ENCODE measurements around the gene FCHSD2.

The FCHSD2 gene

GRCh38 chr11:72890881-72891280 is 251.2 kb downstream of the FCHSD2 start (continued):
- TF ChIP-seq ZSCAN30 (tag by site-specific recombination; IDR thresholded peaks at IDR 0.05): no peak
- TF ChIP-seq ZNF621 (tag by site-specific recombination; IDR thresholded peaks at IDR 0.05): no peak
- TF ChIP-seq ZNF274 (IDR thresholded peaks at IDR 0.05; ENCODE audit: low read length): no peak
- no peak for TF ChIP-seq ZNF274 (tag by site-specific recombination; IDR thresholded peaks at IDR 0.05; ENCODE audit: borderline replicate concordance)

- ChIA-PET POLR2A (no interaction called here), CTCF (no interaction called here)
- Histone ChIP-seq H3K4me3 (ENCODE audit: low read depth, low read length) (no peak overlapping the region), H3K4me1 (ENCODE audit: control insufficient read depth, insufficient read depth, low read length) (no peaks in the 10 kb centered on the region), H3K27ac (ENCODE audit: extremely low read depth, low read depth, low read length) (no peak overlapping the region), H3K36me3 (ENCODE audit: control insufficient read depth in 2 of 2, insufficient read depth in 1 of 2, low read length in 2 of 2) (peaks cover 0 to 36% of the 10 kb centered on the region in 2 experiments; a peak in 1 of 3 replicates), H3K9me3 (ENCODE audit: control insufficient read depth, insufficient read depth, low read depth, low read length) (no peaks in the 10 kb centered on the region)
- TF ChIP-seq ZNF132 (tag by site-specific recombination; IDR thresholded peaks at IDR 0.05; ENCODE audit: borderline replicate concordance) (no peak), REST (tag by site-specific recombination; IDR thresholded peaks at IDR 0.05) (no peak), ZBTB8A (tag by site-specific recombination; IDR thresholded peaks at IDR 0.05) (no peak), ZNF18 (tag by site-specific recombination; IDR thresholded peaks at IDR 0.05) (no peak), ZNF324 (tag by site-specific recombination; IDR thresholded peaks at IDR 0.05) (no peak), SCRT2 (tag by site-specific recombination; IDR thresholded peaks at IDR 0.05) (no peak), ZBTB20 (tag by site-specific recombination; IDR thresholded peaks at IDR 0.05) (no peak), PRDM6 (tag by site-specific recombination; IDR thresholded peaks at IDR 0.05) (no peak), ZNF133 (tag by site-specific recombination; IDR thresholded peaks at IDR 0.05) (no peak), ZNF585B (tag by site-specific recombination; IDR thresholded peaks at IDR 0.05) (no peak)
- TF ChIP-seq, protein P1, sequence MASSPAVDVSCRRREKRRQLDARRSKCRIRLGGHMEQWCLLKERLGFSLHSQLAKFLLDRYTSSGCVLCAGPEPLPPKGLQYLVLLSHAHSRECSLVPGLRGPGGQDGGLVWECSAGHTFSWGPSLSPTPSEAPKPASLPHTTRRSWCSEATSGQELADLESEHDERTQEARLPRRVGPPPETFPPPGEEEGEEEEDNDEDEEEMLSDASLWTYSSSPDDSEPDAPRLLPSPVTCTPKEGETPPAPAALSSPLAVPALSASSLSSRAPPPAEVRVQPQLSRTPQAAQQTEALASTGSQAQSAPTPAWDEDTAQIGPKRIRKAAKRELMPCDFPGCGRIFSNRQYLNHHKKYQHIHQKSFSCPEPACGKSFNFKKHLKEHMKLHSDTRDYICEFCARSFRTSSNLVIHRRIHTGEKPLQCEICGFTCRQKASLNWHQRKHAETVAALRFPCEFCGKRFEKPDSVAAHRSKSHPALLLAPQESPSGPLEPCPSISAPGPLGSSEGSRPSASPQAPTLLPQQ (tag by site-specific recombination; IDR thresholded peaks at IDR 0.05): no peak
- TF ChIP-seq, protein P2, sequence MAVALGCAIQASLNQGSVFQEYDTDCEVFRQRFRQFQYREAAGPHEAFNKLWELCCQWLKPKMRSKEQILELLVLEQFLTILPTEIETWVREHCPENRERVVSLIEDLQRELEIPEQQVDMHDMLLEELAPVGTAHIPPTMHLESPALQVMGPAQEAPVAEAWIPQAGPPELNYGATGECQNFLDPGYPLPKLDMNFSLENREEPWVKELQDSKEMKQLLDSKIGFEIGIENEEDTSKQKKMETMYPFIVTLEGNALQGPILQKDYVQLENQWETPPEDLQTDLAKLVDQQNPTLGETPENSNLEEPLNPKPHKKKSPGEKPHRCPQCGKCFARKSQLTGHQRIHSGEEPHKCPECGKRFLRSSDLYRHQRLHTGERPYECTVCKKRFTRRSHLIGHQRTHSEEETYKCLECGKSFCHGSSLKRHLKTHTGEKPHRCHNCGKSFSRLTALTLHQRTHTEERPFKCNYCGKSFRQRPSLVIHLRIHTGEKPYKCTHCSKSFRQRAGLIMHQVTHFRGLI (tag by site-specific recombination; IDR thresholded peaks at IDR 0.05): no peak
Observed at GRCh38 chr11:72886619-72887018, 255.5 kb downstream of the FCHSD2 start.

All from HEK293 (cell line).